Measurements from ENCODE around the gene TFCP2. TPM values are rescaled to one million over a fixed set of nuclear protein-coding genes. Genes with fewer than 3 reads are reported as not detected.
A peak's percentile ranks its signal among the peaks of the same experiment; 100 is the strongest.

TFCP2 gene
- total RNA-seq, 2 donors from 2014 or later, result 44.1 to 47.2 TPM

- no peak overlapping the region for H3K27ac ChIP-seq (ENCODE audit: low read depth, low read length)
- DNase-seq, result no peak
- Mint-ChIP-seq H3K4me1 (no peaks in the 10 kb centered on the region), H3K4me3 (no peak overlapping the region), H3K36me3 (ENCODE audit: low read depth) (peaks cover 88% of the 10 kb centered on the region), H3K9me3 (no peaks in the 10 kb centered on the region), H3K27ac (no peak overlapping the region), H3K27me3 (ENCODE audit: insufficient read depth) (no peaks in the 10 kb centered on the region)
- H3K4me1 ChIP-seq (ENCODE audit: control insufficient read depth, insufficient read depth, low read length), result no peaks in the 10 kb centered on the region
- H3K9ac ChIP-seq (ENCODE audit: extremely low read depth, low read length, poor library complexity, severe bottlenecking), result no peak overlapping the region
- peaks cover 90% of the 10 kb centered on the region for H3K36me3 ChIP-seq (ENCODE audit: control insufficient read depth, insufficient read depth, low read length)
- no peaks in the 10 kb centered on the region for H3K27me3 ChIP-seq (ENCODE audit: control insufficient read depth, insufficient read depth, low read length, poor library complexity, severe bottlenecking)
- TF ChIP-seq CTCF (conservative IDR thresholded peaks at IDR 0.05), result no peak
- no peaks in the 10 kb centered on the region for H3K9me3 ChIP-seq (ENCODE audit: control insufficient read depth, low read length)
- H3K4me3 ChIP-seq (ENCODE audit: low read length), result no peak overlapping the region
- WGBS, 2 experiments (ENCODE audit: insufficient coverage in 1 of 2, insufficient read length in 1 of 2), result 80 to 89% methylated on average over 2 to 4 of the region's 4 CpGs
Measured at GRCh38 chr12:51067229-51067628, 105.7 kb downstream of the TFCP2 start.

- no peaks in the 10 kb centered on the region for H3K27me3 Mint-ChIP-seq (ENCODE audit: insufficient read depth)
- no peak for DNase-seq
- Histone ChIP-seq H3K27me3 (ENCODE audit: control insufficient read depth, insufficient read depth, low read length, poor library complexity, severe bottlenecking) (no peaks in the 10 kb centered on the region), H3K9ac (ENCODE audit: extremely low read depth, low read length, poor library complexity, severe bottlenecking) (no peak overlapping the region), H3K27ac (ENCODE audit: low read depth, low read length) (no peak overlapping the region), H3K9me3 (ENCODE audit: control insufficient read depth, low read length) (no peaks in the 10 kb centered on the region), H3K36me3 (ENCODE audit: control insufficient read depth, insufficient read depth, low read length) (peaks cover 88% of the 10 kb centered on the region), H3K4me3 (ENCODE audit: low read length) (no peak overlapping the region), H3K4me1 (ENCODE audit: control insufficient read depth, insufficient read depth, low read length) (no peaks in the 10 kb centered on the region)
- WGBS, 2 experiments (ENCODE audit: insufficient coverage in 1 of 2, insufficient read length in 1 of 2), result 99 to 100% methylated on average over 4 to 5 of the region's 5 CpGs
- no peak for TF ChIP-seq CTCF (conservative IDR thresholded peaks at IDR 0.05)
- H3K9me3 Mint-ChIP-seq, result no peaks in the 10 kb centered on the region
- peaks cover 83% of the 10 kb centered on the region for H3K36me3 Mint-ChIP-seq (ENCODE audit: low read depth)
- no peak overlapping the region for H3K4me3 Mint-ChIP-seq
- no peak overlapping the region for H3K27ac Mint-ChIP-seq
- no peaks in the 10 kb centered on the region for H3K4me1 Mint-ChIP-seq
Measured at GRCh38 chr12:51065530-51065929, 107.4 kb downstream of the TFCP2 start.

GRCh38 chr12:51062631-51063397 lies 110.1 kb downstream of the TFCP2 start:
- Histone ChIP-seq H3K4me1 (ENCODE audit: control insufficient read depth, insufficient read depth, low read length) (no peaks in the 10 kb centered on the region), H3K27ac (ENCODE audit: low read depth, low read length) (no peak overlapping the region), H3K36me3 (ENCODE audit: control insufficient read depth, insufficient read depth, low read length) (peaks cover 89% of the 10 kb centered on the region), H3K27me3 (ENCODE audit: control insufficient read depth, insufficient read depth, low read length, poor library complexity, severe bottlenecking) (no peaks in the 10 kb centered on the region), H3K9ac (ENCODE audit: extremely low read depth, low read length, poor library complexity, severe bottlenecking) (no peak overlapping the region), H3K4me3 (ENCODE audit: low read length) (no peak overlapping the region), H3K9me3 (ENCODE audit: control insufficient read depth, low read length) (no peaks in the 10 kb centered on the region)
- H3K27me3 Mint-ChIP-seq (ENCODE audit: insufficient read depth), result no peaks in the 10 kb centered on the region
- H3K27ac Mint-ChIP-seq, result peak overlapping the region; percentile 20
- H3K4me1 Mint-ChIP-seq, result no peaks in the 10 kb centered on the region
- DNase-seq, result no peak
- TF ChIP-seq CTCF (conservative IDR thresholded peaks at IDR 0.05), result no peak
- peaks cover 85% of the 10 kb centered on the region for H3K36me3 Mint-ChIP-seq (ENCODE audit: low read depth)
- no peaks in the 10 kb centered on the region for H3K9me3 Mint-ChIP-seq
- H3K4me3 Mint-ChIP-seq, result no peak overlapping the region
- WGBS, 2 experiments (ENCODE audit: insufficient coverage in 1 of 2, insufficient read length in 1 of 2), result 93 to 100% methylated on average over 6 to 9 of the region's 9 CpGs

Data from endodermal cell (in vitro differentiated cells).